Pons (tissue), 1 donor: Measurements from ENCODE around the gene CEP162.
"Not testable (repeated sequence)": the region's sequence is repeated elsewhere in the genome, so short reads cannot be mapped to it uniquely, and the experiment has no call there.

Experiments used
- DNase-seq: peaks from one replicate; pipeline ENCODE4 v3.0.0-alpha.2; 2016; ENCODE audit warnings: low spot score

Gene CEP162

GRCh38 chr6:84242265-84242664, 14.8 kb upstream of the CEP162 start:
- DNase-seq = no peak

GRCh38 chr6:84228198-84228543, 728 bp upstream of the CEP162 start:
- no peak for DNase-seq

DNA sequence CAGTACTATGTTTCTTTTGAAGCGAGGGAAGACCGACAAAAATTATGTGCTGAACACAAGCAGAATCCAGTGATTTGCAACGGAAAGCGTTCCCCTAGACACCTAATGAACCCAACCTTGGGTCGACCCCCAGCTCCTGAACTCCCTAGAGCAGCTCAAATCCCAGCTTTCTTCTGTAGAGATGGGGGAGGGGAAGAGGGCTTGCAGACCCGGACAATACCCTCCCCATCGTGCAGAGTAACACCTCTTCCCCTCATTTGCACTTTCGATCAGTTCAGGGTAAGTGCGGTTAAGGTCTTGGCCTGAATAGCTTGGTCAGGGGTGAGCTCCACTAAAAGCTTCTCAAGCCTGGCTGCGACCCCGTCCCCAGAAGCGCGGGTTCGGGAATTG, 404 bp downstream of the CEP162 start:
- DNase-seq = peak; percentile 25

DNA sequence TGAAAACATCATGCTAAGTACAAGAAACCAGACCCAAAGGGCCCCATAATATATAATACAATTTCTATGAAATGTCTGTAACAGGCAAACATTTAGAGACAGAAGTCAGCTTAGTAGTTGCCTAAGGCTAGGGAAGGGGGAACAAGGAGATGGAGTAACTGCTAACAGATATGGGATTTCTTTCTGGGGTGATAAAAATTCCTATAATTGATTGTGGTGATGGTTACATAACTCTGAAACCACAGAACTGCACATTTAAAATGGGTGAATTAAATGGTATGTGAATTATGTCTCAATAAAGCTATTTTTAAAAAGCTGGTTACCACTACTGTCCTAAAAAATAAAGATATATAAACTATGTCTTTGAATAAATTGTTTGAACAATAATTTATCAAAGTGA, 3.2 kb downstream of the CEP162 start:
- no peak for DNase-seq

DNA sequence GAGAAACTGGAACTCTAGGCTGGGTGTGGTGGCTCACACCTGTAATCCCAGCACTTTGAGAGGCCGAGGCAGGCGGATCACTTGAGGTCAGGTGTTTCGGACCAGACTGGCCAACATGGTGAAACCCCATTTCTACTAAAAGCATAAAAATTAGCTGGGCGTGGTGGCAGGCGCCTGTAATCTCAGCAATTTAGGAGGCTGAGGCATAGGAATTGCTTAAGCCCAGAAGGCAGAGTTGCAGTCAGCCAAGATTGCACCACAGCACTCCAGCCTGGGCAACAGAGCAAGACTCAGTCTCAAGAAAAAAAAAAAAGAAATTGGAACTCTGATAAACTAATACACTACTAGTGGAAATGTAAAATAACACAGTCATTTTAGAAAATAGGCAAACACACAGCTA, 3.8 kb downstream of the CEP162 start:
- DNase-seq = not testable (repeated sequence)

GRCh38 chr6:84222426-84222825, 5.0 kb downstream of the CEP162 start:
- DNase-seq = no peak

DNA sequence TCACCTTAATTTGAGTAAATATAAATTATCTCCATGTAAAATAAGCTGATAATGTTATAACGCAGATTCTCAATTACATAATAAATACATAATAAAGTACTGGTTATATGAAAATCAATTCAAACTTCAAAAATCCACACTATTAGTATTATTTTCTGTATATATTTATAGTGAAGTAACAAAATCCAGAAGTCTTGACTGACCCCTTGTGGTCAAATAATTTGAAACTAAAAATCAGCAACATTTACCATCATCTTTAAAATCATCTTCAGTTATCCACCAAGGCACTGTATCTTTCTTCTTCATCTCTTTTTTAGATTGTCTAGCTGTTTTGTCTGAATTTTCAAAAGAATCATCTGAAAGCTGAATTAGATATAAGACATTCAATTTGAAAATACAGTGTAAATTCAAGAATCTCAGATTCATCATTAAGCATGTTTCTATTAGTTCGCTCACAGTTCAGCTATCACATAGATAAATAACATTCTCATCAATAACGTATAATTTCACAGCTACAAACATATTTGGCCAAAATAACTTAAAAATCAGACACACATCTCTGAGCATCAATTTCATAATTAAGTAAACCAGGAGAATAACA, 6.5 kb downstream of the CEP162 start:
- peak; percentile 43 for DNase-seq

- DNase-seq = no peak
Measured at GRCh38 chr6:84218091-84218490, 9.4 kb downstream of the CEP162 start.

- no peak for DNase-seq
Measured at GRCh38 chr6:84213217-84213616, 14.2 kb downstream of the CEP162 start.

DNA sequence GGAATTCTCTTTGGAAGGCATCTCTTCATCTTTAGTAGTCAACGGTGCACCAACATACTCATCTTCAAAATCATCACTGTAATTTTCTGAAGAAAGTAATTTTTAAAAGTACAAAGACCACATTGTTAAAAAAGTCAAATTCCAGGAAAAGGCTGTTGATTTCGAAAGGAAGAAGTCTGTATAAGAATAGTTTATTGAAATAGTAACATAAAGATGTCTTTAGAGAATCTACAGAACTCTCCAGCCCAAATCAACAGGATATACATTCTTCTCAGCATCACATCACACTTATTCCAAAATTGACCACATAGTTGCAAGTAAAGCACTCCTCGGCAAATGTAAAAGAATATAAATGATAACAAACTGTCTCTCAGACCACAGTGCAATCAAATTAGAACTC, 23.4 kb downstream of the CEP162 start:
- DNase-seq = no peak

DNA sequence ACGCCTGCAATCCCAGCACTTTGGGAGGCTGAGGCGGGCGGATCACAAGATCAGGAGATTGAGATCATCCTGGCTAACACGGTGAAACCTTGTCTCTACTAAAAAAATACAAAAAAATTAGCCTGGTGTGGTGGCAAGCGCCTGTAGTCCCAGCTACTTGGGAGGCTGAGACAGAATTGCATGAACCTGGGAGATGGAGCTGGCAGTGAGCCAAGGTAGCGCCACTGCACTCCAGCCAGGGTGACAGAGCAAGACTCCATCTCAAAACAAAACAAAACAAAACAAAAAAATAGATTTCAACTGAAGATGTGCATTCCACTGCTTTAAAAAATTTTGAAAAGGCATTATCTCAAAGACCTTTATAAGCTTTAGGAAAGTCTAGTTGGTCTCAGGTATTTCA, 27.5 kb downstream of the CEP162 start:
- DNase-seq = not testable (repeated sequence)

- DNase-seq = no peak
Measured at GRCh38 chr6:84197708-84198107, 29.7 kb downstream of the CEP162 start.

GRCh38 chr6:84193114-84193708, 34.2 kb downstream of the CEP162 start:
- no peak for DNase-seq

GRCh38 chr6:84191802-84192201, 35.6 kb downstream of the CEP162 start:
- DNase-seq = no peak

DNA sequence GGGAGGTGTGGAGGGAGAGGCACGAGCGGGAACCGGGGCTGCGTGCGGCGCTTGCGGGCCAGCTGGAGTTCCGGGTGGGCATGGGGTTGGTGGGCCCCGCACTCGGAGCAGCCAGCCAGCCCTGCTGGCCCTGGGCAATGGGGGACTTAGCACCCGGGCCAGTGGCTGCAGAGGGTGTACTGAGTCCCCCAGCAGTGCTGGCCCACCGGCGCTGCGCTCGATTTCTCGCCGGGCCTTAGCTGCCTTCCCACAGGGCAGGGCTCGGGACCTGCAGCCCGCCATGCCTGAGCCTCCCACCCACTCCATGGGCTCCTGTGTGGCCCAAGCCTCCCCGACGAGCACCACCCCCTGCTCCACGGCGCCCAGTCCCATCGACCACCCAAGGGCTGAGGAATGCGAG, 38.1 kb downstream of the CEP162 start:
- DNase-seq = not testable (repeated sequence)

DNA sequence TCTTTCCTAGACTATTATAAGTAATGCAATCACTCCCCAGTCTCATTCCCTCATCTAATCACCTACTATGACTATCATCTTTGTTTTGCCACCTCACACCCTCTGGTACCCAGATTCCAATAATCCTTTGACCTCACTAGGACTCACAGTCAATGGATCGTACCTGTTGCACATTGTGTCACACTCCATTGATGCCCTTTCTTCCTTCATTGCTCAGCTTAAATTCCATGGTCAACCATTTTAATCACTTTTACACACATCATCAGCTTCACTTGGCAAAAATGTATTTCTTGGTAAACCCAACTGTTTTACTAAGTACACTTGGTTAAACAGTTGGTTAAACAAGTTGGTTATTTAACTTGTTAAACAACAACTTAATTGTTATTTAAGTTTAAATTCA, 44.0 kb downstream of the CEP162 start:
- DNase-seq = no peak

DNA sequence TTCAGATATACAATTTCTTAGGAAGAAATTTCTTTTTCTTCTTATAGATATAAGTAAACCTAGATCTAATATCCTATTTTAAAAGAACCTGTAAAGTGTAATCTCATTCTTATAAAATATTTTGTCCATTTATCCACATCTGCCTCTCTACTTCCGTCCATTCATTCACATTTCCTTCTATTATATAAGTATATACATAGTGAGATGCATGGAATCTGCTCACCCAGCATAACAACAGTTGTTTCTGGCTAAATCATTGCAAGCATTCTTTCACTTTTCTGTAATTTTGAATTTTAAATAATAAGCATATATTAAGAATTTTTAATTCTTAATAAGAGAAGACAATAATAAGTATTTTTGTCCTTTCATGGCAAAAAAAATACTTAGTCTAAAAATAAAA, 45.4 kb downstream of the CEP162 start:
- DNase-seq = no peak

DNA sequence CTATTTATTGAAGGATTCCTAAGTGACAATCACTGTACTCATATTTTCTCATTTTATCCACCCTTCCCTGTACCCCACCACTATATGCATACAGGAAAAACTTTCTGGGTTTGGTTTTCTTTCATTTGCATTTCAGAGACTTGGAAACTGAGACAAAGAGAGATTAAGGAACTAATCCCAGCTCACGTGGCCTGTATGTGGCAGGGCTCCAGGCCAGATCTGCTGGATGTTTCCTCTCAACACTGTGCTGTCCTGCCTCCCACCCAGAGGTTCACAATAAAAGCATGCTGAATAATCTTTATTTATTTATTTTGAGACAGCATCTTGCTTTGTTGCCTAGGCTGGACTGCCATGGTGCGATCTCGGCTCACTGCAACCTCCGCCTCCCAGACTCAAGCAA, 50.2 kb downstream of the CEP162 start:
- no peak for DNase-seq

DNA sequence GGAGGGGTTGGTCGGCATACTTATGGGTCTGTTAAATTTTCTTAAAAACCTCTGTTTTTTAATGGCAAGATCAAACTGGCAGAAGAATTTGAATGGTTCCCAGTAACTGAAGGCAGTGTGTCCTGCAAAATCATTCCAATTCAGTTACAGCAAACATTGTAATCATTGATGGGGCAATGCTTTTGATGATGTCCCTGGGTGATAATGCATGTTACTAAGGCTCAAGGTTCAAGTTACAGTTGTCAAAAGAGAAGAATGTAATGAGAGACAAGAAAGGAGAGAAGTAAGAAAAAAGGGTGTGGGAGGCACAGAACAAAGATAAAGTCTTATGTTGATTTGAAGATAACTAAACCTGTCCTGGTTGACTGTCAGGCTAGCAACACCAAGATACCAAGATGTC, 54.9 kb downstream of the CEP162 start:
- no peak for DNase-seq

- no peak for DNase-seq
Measured at GRCh38 chr6:84172080-84172479, 55.4 kb downstream of the CEP162 start.

DNA sequence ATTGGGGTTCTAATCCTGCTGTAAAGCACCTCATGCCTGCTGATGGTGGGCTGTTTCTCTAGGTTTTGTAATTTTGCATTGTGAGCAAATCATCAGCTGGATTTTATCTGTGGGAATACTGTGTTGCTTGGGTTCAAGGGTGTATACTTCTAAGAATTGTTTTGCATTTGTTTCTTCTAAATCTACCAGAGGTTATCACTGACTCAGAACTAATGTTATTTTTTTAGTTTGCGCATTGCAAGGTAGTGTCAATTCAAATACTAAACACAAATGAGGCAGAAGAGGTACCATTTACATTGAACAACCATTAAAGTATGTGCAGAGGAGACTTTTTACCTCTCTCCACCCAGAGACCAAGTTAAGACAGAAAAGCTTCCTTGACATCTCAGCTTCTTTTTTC, 60.0 kb downstream of the CEP162 start:
- no peak for DNase-seq

GRCh38 chr6:84166395-84166794, 61.0 kb downstream of the CEP162 start:
- DNase-seq = peak; percentile 25

DNA sequence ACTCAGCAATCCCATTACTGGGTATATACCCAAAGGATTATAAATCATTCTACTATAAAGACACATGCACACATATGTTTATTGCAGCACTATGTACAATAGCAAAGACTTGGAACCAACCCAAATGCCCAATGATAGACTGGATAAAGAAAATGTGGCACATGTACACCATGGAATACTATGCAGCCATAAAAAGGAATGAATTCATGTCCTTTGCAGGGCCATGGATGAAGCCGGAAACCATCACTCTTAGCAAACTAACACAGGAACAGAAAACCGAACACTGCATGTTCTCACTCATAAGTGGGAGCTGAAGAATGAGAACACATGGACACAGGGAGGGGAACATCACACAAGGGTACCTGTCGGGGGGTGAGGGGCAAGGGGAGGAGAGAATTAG, 63.1 kb downstream of the CEP162 start:
- not testable (repeated sequence) for DNase-seq

DNA sequence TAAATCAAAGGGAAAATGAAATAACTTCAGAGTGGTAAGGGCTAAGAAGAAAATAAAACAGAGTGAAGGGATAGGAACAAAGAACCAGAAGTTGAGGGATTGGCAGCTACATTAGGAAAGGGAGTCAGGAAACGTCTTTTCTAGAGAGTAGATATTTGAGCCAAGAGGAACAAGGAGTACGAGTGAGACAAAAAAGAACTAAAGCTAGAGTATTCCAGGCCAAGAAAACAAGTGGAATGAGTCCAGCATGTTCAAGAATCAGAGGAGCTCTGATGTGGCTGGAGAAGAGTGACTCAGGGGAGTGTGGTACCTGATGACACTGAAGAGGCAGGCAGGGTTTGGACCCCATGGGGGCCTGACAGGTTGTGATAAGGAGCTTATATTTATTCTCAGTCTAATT, 66.3 kb downstream of the CEP162 start:
- peak; percentile 16 for DNase-seq
